H9 (cell line): ENCODE measurements around the gene TMC8. TPM values are rescaled to one million over a fixed set of nuclear protein-coding genes. Genes with fewer than 3 reads are reported as not detected.
"Not testable (repeated sequence)": the region's sequence is repeated elsewhere in the genome, so short reads cannot be mapped to it uniquely, and the experiment has no call there.

Source experiments
- DNase-seq: peaks from one replicate; pipeline ENCODE4 v3.0.0-alpha.2; 2017
- H2AFZ ChIP-seq: one replicate; pipeline ENCODE4 v1.6.1; 2013; ENCODE audit warnings: mild to moderate bottlenecking, low read length, control low read depth, moderate library complexity
- H2AK5ac ChIP-seq: 2 replicates; pipeline ENCODE4 v1.6.1; 2013; ENCODE audit warnings: low read length, control low read depth, mixed read lengths; ENCODE audit not compliant: insufficient read length
- H2BK120ac ChIP-seq: one replicate; pipeline ENCODE4 v1.6.1; 2013; ENCODE audit warnings: low read depth, mild to moderate bottlenecking, low read length, control low read depth, inconsistent platforms; ENCODE audit not compliant: poor library complexity, severe bottlenecking
- H2BK12ac ChIP-seq: 2 replicates; pipeline ENCODE4 v1.6.1; 2013; ENCODE audit warnings: low read length, control low read depth, mixed read lengths, low read depth; ENCODE audit not compliant: insufficient read length
- H2BK15ac ChIP-seq: 2 replicates; pipeline ENCODE4 v1.6.1; 2013; ENCODE audit warnings: low read depth, low read length, control low read depth
- H2BK20ac ChIP-seq: one replicate; pipeline ENCODE4 v1.6.1; 2013; ENCODE audit warnings: low read depth, mild to moderate bottlenecking, low read length, control low read depth, inconsistent platforms; ENCODE audit not compliant: poor library complexity, severe bottlenecking
- H2BK5ac ChIP-seq: 2 replicates; pipeline ENCODE4 v1.6.1; 2013; ENCODE audit warnings: low read length, control low read depth, mixed read lengths; ENCODE audit not compliant: insufficient read length
- H3K14ac ChIP-seq: 2 replicates; pipeline ENCODE4 v1.6.1; 2013; ENCODE audit warnings: low read length, control low read depth; ENCODE audit not compliant: insufficient read depth
- H3K18ac ChIP-seq: 2 replicates; pipeline ENCODE4 v1.6.1; 2013; ENCODE audit warnings: low read depth, mild to moderate bottlenecking, mixed read lengths, low read length, control low read depth; ENCODE audit not compliant: insufficient read length
- H3K23ac ChIP-seq: 2 replicates; pipeline ENCODE4 v1.6.1; 2013; ENCODE audit warnings: low read length, control low read depth, mixed read lengths, low read depth; ENCODE audit not compliant: insufficient read length
- H3K23me2 ChIP-seq: 2 replicates; pipeline ENCODE4 v1.6.1; 2013; ENCODE audit warnings: low read depth, mild to moderate bottlenecking, mixed read lengths, low read length, control low read depth; ENCODE audit not compliant: insufficient read length, poor library complexity, severe bottlenecking
- H3K27ac ChIP-seq: 2 replicates; pipeline ENCODE4 v1.5.1; 2013; ENCODE audit warnings: low read length, control low read depth, mixed read lengths, low read depth; ENCODE audit not compliant: insufficient read length
- H3K27me3 ChIP-seq: 2 replicates; pipeline ENCODE4 v1.6.1; 2013; ENCODE audit warnings: low read length, control low read depth, inconsistent platforms; ENCODE audit not compliant: insufficient read depth
- H3K4ac ChIP-seq: 2 replicates; pipeline ENCODE4 v1.6.1; 2013; ENCODE audit warnings: low read depth, mild to moderate bottlenecking, control low read depth, inconsistent platforms, low read length, moderate library complexity
- H3K4me1 ChIP-seq: 2 replicates; pipeline ENCODE4 v1.6.1; 2013; ENCODE audit warnings: low read length, control low read depth, inconsistent platforms; ENCODE audit not compliant: insufficient read depth
- H3K4me2 ChIP-seq: 2 replicates; pipeline ENCODE4 v1.6.1; 2013; ENCODE audit warnings: low read length, control low read depth, mixed read lengths; ENCODE audit not compliant: insufficient read length, insufficient read depth
- H3K56ac ChIP-seq: 2 replicates; pipeline ENCODE4 v1.6.1; 2013; ENCODE audit warnings: low read depth, mild to moderate bottlenecking, mixed read lengths, low read length, control low read depth; ENCODE audit not compliant: insufficient read length
- H3K79me1 ChIP-seq: 2 replicates; pipeline ENCODE4 v1.6.1; 2013; ENCODE audit warnings: low read depth, mild to moderate bottlenecking, moderate library complexity, low read length, control low read depth, inconsistent platforms; ENCODE audit not compliant: insufficient read depth, poor library complexity, severe bottlenecking
- H3K79me2 ChIP-seq: 2 replicates; pipeline ENCODE4 v1.6.1; 2013; ENCODE audit warnings: low read length, control low read depth, inconsistent platforms; ENCODE audit not compliant: insufficient read depth
- H3K9ac ChIP-seq: 2 replicates; pipeline ENCODE4 v1.6.1; 2013; ENCODE audit warnings: low read length, control low read depth, mixed read lengths; ENCODE audit not compliant: insufficient read length; ENCODE audit errors: extremely low read depth
- H3K9me3 ChIP-seq: one replicate; pipeline ENCODE4 v1.6.1; 2013; ENCODE audit warnings: low read depth, low read length, inconsistent platforms; ENCODE audit not compliant: control insufficient read depth
- H3T11ph ChIP-seq: one replicate; pipeline ENCODE4 v1.6.1; 2013; ENCODE audit warnings: mild to moderate bottlenecking, low read length, control low read depth, inconsistent platforms
- H4K20me1 ChIP-seq: one replicate; pipeline ENCODE4 v1.6.1; 2013; ENCODE audit not compliant: control insufficient read depth, insufficient read length, insufficient read depth
- H4K5ac ChIP-seq: 2 replicates; pipeline ENCODE4 v1.6.1; 2013; ENCODE audit warnings: low read depth, mild to moderate bottlenecking, mixed read lengths, low read length, control low read depth; ENCODE audit not compliant: insufficient read length
- H4K8ac ChIP-seq: replicated peaks from 2 replicates; pipeline ENCODE4 v1.6.1; 2013; ENCODE audit warnings: low read length, control low read depth, mixed read lengths, low read depth; ENCODE audit not compliant: insufficient read length
- H4K91ac ChIP-seq: 2 replicates; pipeline ENCODE4 v1.6.1; 2013; ENCODE audit warnings: low read depth, mild to moderate bottlenecking, moderate library complexity, mixed read lengths, low read length, control low read depth; ENCODE audit not compliant: insufficient read length
- H3K27ac Mint-ChIP-seq, 3 experiments: 2 replicates in 2 of 3; 3 replicates in 1 of 3; pipeline ENCODE4 v1.8.0; 2020 to 2021; ENCODE audit warnings: mixed read lengths in 3 of 3, mild to moderate bottlenecking in 1 of 3, moderate library complexity in 1 of 3
- H3K27me3 Mint-ChIP-seq: 2 replicates; pipeline ENCODE4 v1.8.0; 2021; ENCODE audit warnings: low read depth, mild to moderate bottlenecking, moderate library complexity, mixed read lengths
- H3K36me3 Mint-ChIP-seq, 3 experiments: 2 replicates in 2 of 3; 3 replicates in 1 of 3; pipeline ENCODE4 v1.8.0; 2020 to 2021; ENCODE audit warnings: low read depth in 3 of 3, mixed read lengths in 3 of 3; ENCODE audit not compliant: insufficient read depth in 1 of 3
- H3K4me1 Mint-ChIP-seq, 2 experiments: 2 replicates each; pipeline ENCODE4 v1.8.0; 2020; ENCODE audit warnings: mixed read lengths in 2 of 2
- H3K4me3 Mint-ChIP-seq, 2 experiments: 2 replicates in 1 of 2; 3 replicates in 1 of 2; pipeline ENCODE4 v1.8.0; 2020 to 2021; ENCODE audit warnings: mild to moderate bottlenecking in 2 of 2, mixed read lengths in 2 of 2, moderate library complexity in 1 of 2
- H3K9me3 Mint-ChIP-seq, 2 experiments: 2 replicates in 1 of 2; 3 replicates in 1 of 2; pipeline ENCODE4 v1.8.0; 2020; ENCODE audit warnings: mild to moderate bottlenecking in 2 of 2, mixed read lengths in 2 of 2, moderate library complexity in 1 of 2
- CTCF ChIP-seq: fragments of 200-600 bp; sonication (generic); conservative IDR thresholded peaks from 3 replicates; pipeline ENCODE4 v1.8.0; 2021; ENCODE audit warnings: antibody characterized with exemption, mild to moderate bottlenecking
- WGBS: extraction: QIAGEN DNeasy Blood & Tissue Kit; methylation state at CpG from one replicate; pipeline ENCODE4 v1.1.7; 2013; ENCODE audit warnings: missing lambda C conversion rate, low lambda C conversion rate, mixed read lengths; ENCODE audit not compliant: insufficient read length; ENCODE audit errors: extremely low coverage; 5-methylcytosine and 5-hydroxymethylcytosine counted together
- total RNA-seq: library from RNA; stranded (reverse); gene quantifications from 2 replicates; pipeline ENCODE4 v1.2.1, GENCODE V29; 2021

Gene TMC8
- total RNA-seq, 1 experiment from 2014 or later = 1.0 TPM

- H3K4me3 Mint-ChIP-seq = no peak overlapping the region
- Histone ChIP-seq H3K9ac (no peak overlapping the region), H3K18ac (no peak overlapping the region), H4K8ac (no peak overlapping the region), H2BK12ac (no peak overlapping the region), H4K20me1 (no peaks in the 10 kb centered on the region), H2AFZ (no peak overlapping the region), H4K91ac (no peak overlapping the region), H2BK15ac (no peak overlapping the region), H3K14ac (no peak overlapping the region), H3K23me2 (no peaks in the 10 kb centered on the region), H2AK5ac (no peak overlapping the region), H2BK5ac (no peak overlapping the region), H3K9me3 (no peaks in the 10 kb centered on the region), H3T11ph (no peak overlapping the region), H3K27me3 (no peaks in the 10 kb centered on the region), H3K4me2 (no peak overlapping the region), H3K4ac (no peak overlapping the region), H3K79me1 (no peaks in the 10 kb centered on the region), H4K5ac (no peak overlapping the region), H2BK120ac (no peak overlapping the region), H3K4me1 (no peaks in the 10 kb centered on the region), H3K56ac (no peak overlapping the region), H3K79me2 (no peaks in the 10 kb centered on the region), H3K23ac (no peak overlapping the region), H3K27ac (no peak overlapping the region), H2BK20ac (no peak overlapping the region)
- peaks cover 27 to 51% (median 44%) of the 10 kb centered on the region in 3 experiments; a peak in 6 of 7 replicates for H3K36me3 Mint-ChIP-seq
- no CpG with 5 or more reads among the region's 3 CpGs for WGBS
- H3K27ac Mint-ChIP-seq = no peak overlapping the region
- H3K27me3 Mint-ChIP-seq = no peaks in the 10 kb centered on the region
- no peaks in the 10 kb centered on the region for H3K9me3 Mint-ChIP-seq
- H3K4me1 Mint-ChIP-seq = no peaks in the 10 kb centered on the region
- TF ChIP-seq CTCF = no peak
- DNase-seq = no peak
Measured at GRCh38 chr17:78081551-78081950, 49.0 kb upstream of the TMC8 start.

- not testable (repeated sequence) for H3K9me3 ChIP-seq, H4K5ac ChIP-seq, H3K27ac Mint-ChIP-seq, H3K79me2 ChIP-seq, H3K4ac ChIP-seq, H3K27ac ChIP-seq, H2BK12ac ChIP-seq, H3K4me1 Mint-ChIP-seq, H3K56ac ChIP-seq, H3K4me1 ChIP-seq, H3K23me2 ChIP-seq, H2BK20ac ChIP-seq, H2AK5ac ChIP-seq, H2BK120ac ChIP-seq, H3K23ac ChIP-seq, H3K9ac ChIP-seq, H3K27me3 ChIP-seq, H4K8ac ChIP-seq, H3K18ac ChIP-seq, H3K14ac ChIP-seq, H3K4me2 ChIP-seq, H4K20me1 ChIP-seq, H2BK5ac ChIP-seq, H3T11ph ChIP-seq, H4K91ac ChIP-seq, H2BK15ac ChIP-seq, H3K4me3 Mint-ChIP-seq, DNase-seq, H3K79me1 ChIP-seq, H3K27me3 Mint-ChIP-seq, H3K9me3 Mint-ChIP-seq, H2AFZ ChIP-seq
- WGBS = no CpG with 5 or more reads among the region's 5 CpGs
- H3K36me3 Mint-ChIP-seq = peaks cover 29 to 57% (median 45%) of the 10 kb centered on the region in 3 experiments; a peak in 6 of 7 replicates
Measured at GRCh38 chr17:78082355-78082872, 48.2 kb upstream of the TMC8 start.
